DOHH2 (cell line): Measurements from ENCODE around the gene TCF7.

Experiments
- H3F3A ChIP-seq: fragments of 200-600 bp; sonication (generic), shearing (Covaris generic); 2 replicates; pipeline ENCODE4 v1.6.0; 2016; ENCODE audit warnings: antibody characterized with exemption, mild to moderate bottlenecking; ENCODE audit not compliant: control insufficient read depth, insufficient read depth
- H3K27ac ChIP-seq: fragments of 200-600 bp; sonication (generic); 2 replicates; pipeline ENCODE4 v1.5.1; 2014; ENCODE audit warnings: low read depth, mild to moderate bottlenecking, low read length, moderate library complexity
- H3K27me3 ChIP-seq: fragments of 200-600 bp; sonication (generic); 2 replicates; pipeline ENCODE4 v1.6.1; 2014; ENCODE audit warnings: mild to moderate bottlenecking, low read length, mixed read lengths; ENCODE audit not compliant: control insufficient read depth
- H3K36me3 ChIP-seq: fragments of 200-600 bp; sonication (generic); 2 replicates; pipeline ENCODE4 v1.6.1; 2014; ENCODE audit warnings: mild to moderate bottlenecking, low read length, moderate library complexity, mixed read lengths; ENCODE audit not compliant: control insufficient read depth
- H3K4me1 ChIP-seq: fragments of 200-600 bp; sonication (generic); 2 replicates; pipeline ENCODE4 v1.6.1; 2014; ENCODE audit warnings: mild to moderate bottlenecking, low read length, mixed read lengths; ENCODE audit not compliant: control insufficient read depth
- H3K4me2 ChIP-seq: fragments of 200-600 bp; sonication (generic); 2 replicates; pipeline ENCODE4 v1.6.0; 2014; ENCODE audit warnings: mild to moderate bottlenecking, low read length, moderate library complexity
- H3K4me3 ChIP-seq: fragments of 200-600 bp; sonication (generic); 2 replicates; pipeline ENCODE4 v1.5.1; 2014; ENCODE audit warnings: mild to moderate bottlenecking, low read length, mixed read lengths
- H3K79me2 ChIP-seq: fragments of 200-600 bp; sonication (generic); 2 replicates; pipeline ENCODE4 v1.6.1; 2014; ENCODE audit warnings: mild to moderate bottlenecking, low read length, mixed read lengths; ENCODE audit not compliant: control insufficient read depth
- H3K9me2 ChIP-seq: fragments of 200-600 bp; sonication (generic); replicated peaks from 2 replicates; pipeline ENCODE4 v1.6.1; 2014; ENCODE audit warnings: mild to moderate bottlenecking, low read length, mixed read lengths; ENCODE audit not compliant: control insufficient read depth
- H3K9me3 ChIP-seq: fragments of 200-600 bp; sonication (generic); 2 replicates; pipeline ENCODE4 v1.6.1; 2014; ENCODE audit warnings: antibody characterized with exemption, low read length, mixed read lengths; ENCODE audit not compliant: control insufficient read depth, insufficient read depth
- H4K20me1 ChIP-seq: fragments of 200-600 bp; sonication (generic); 2 replicates; pipeline ENCODE4 v1.6.0; 2014; ENCODE audit warnings: low read depth, mild to moderate bottlenecking, antibody characterized with exemption, low read length, moderate library complexity; ENCODE audit not compliant: control insufficient read depth, insufficient read depth
- EZH2phosphoT487 ChIP-seq: fragments of 200-600 bp; sonication (generic); IDR thresholded peaks from 2 replicates; pipeline ENCODE4 v1.6.1; 2017; ENCODE audit warnings: borderline replicate concordance, mild to moderate bottlenecking, antibody characterized with exemption, low read length, moderate library complexity, mixed read lengths
- TF ChIP-seq, protein P1 (sequence below): fragments of 200-600 bp; sonication (generic); IDR thresholded peaks from one replicate; pipeline ENCODE4 v1.5.1; 2014; ENCODE audit warnings: antibody characterized with exemption, mild to moderate bottlenecking, low read depth, low read length; ENCODE audit not compliant: poor library complexity, severe bottlenecking

TCF7 gene

DNA sequence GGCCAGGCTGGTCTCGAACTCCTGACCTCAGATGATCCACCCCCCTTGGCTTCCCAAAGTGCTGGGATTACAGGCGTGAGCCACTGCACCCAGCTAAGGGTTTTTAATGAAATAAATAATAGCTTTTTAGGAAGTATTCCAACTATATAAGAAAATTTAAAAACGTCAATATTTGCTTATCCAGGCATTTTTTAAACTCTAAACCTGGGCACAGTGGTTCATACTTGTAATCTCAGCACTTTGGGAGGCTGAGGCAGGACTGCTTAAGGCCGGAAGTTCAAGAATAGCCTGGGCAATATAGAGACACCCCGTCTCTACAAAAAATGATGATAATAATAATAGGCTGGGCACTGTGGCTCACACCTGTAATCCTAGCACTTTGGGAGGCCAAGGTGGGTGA, 48.1 kb downstream of the TCF7 start:
- no peaks in the 10 kb centered on the region for H3K27me3 ChIP-seq
- H3K27ac ChIP-seq, result no peak overlapping the region
- H3K36me3 ChIP-seq, result peaks cover 93% of the 10 kb centered on the region
- H4K20me1 ChIP-seq, result no peaks in the 10 kb centered on the region
- H3K9me3 ChIP-seq, result peaks cover 6% of the 10 kb centered on the region; the same call in 1 of the 2 replicates
- H3F3A ChIP-seq, result no peaks in the 10 kb centered on the region
- H3K79me2 ChIP-seq, result peaks cover 27% of the 10 kb centered on the region
- no peaks in the 10 kb centered on the region for H3K4me1 ChIP-seq
- H3K4me3 ChIP-seq, result no peak overlapping the region
- TF ChIP-seq, protein P1, sequence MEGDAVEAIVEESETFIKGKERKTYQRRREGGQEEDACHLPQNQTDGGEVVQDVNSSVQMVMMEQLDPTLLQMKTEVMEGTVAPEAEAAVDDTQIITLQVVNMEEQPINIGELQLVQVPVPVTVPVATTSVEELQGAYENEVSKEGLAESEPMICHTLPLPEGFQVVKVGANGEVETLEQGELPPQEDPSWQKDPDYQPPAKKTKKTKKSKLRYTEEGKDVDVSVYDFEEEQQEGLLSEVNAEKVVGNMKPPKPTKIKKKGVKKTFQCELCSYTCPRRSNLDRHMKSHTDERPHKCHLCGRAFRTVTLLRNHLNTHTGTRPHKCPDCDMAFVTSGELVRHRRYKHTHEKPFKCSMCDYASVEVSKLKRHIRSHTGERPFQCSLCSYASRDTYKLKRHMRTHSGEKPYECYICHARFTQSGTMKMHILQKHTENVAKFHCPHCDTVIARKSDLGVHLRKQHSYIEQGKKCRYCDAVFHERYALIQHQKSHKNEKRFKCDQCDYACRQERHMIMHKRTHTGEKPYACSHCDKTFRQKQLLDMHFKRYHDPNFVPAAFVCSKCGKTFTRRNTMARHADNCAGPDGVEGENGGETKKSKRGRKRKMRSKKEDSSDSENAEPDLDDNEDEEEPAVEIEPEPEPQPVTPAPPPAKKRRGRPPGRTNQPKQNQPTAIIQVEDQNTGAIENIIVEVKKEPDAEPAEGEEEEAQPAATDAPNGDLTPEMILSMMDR, result no peak
- no peak for TF ChIP-seq EZH2phosphoT487
- H3K4me2 ChIP-seq, result no peak overlapping the region
- no peaks in the 10 kb centered on the region for H3K9me2 ChIP-seq

GRCh38 chr5:134171972-134172371, 57.5 kb downstream of the TCF7 start:
- Histone ChIP-seq H4K20me1 (peaks cover 19% of the 10 kb centered on the region), H3K9me2 (no peaks in the 10 kb centered on the region), H3K4me2 (no peak overlapping the region), H3K36me3 (peaks cover 70% of the 10 kb centered on the region), H3K27me3 (no peaks in the 10 kb centered on the region), H3K27ac (no peak overlapping the region), H3K9me3 (no peaks in the 10 kb centered on the region), H3K79me2 (peaks cover 91% of the 10 kb centered on the region), H3K4me3 (no peak overlapping the region), H3K4me1 (peaks cover 11% of the 10 kb centered on the region), H3F3A (no peaks in the 10 kb centered on the region)
- TF ChIP-seq, protein P1, result no peak
- TF ChIP-seq EZH2phosphoT487, result no peak

- peak overlapping the region; percentile 96 for H3K4me2 ChIP-seq
- no peaks in the 10 kb centered on the region for H3K9me2 ChIP-seq
- no peaks in the 10 kb centered on the region for H3K9me3 ChIP-seq
- no peaks in the 10 kb centered on the region for H3K27me3 ChIP-seq
- H3K27ac ChIP-seq, result no peak overlapping the region
- peaks cover 17% of the 10 kb centered on the region for H3K4me1 ChIP-seq
- peaks cover 46% of the 10 kb centered on the region for H3K36me3 ChIP-seq
- peaks cover 74% of the 10 kb centered on the region for H3K79me2 ChIP-seq
- H3F3A ChIP-seq, result no peaks in the 10 kb centered on the region
- TF ChIP-seq, protein P1, result no peak
- TF ChIP-seq EZH2phosphoT487, result no peak
- peaks cover 19% of the 10 kb centered on the region for H4K20me1 ChIP-seq
- peak overlapping the region; percentile 99 for H3K4me3 ChIP-seq
Observed at GRCh38 chr5:134174841-134175839, 60.7 kb downstream of the TCF7 start.
